ENCODE results near the gene SLC35E3. TPM values are rescaled to one million over a fixed set of nuclear protein-coding genes. Genes with fewer than 3 reads are reported as not detected.

SLC35E3 gene
- total and polyA plus RNA-seq, 10 donors, result 4.8 to 16.1 (median 6.4) TPM

GRCh38 chr12:68824131-68824530, 78.2 kb downstream of the SLC35E3 start:
- no peaks in the 10 kb centered on the region for H3K9me3 ChIP-seq
- no peak overlapping the region for H3K4me3 ChIP-seq
- H3K27me3 ChIP-seq (replicated peaks in 1 of 7), result no peaks in the 10 kb centered on the region
- TF ChIP-seq POLR2AphosphoS5 (IDR thresholded peaks at IDR 0.05) (no peak), CTCF (IDR thresholded peaks at IDR 0.05 in 8 of 11, conservative IDR thresholded peaks at IDR 0.05 in 3 of 11) (no peak), POLR2A (IDR thresholded peaks at IDR 0.05) (no peak)
- 82 to 94% (median 88%) methylated on average over 5 of the region's 5 CpGs for WGBS, 5 donors
- intact Hi-C loops (cut with DNase I; ENCODE audit: low total_unique reads), result no loop called here
- DNase-seq, result no peak
- peaks cover 0 to 100% (median 90%) of the 10 kb centered on the region in 6 donors for H3K36me3 ChIP-seq
- H3K27ac ChIP-seq, result no peak overlapping the region
- peaks cover 0 to 26% (median 9%) of the 10 kb centered on the region in 6 donors for H3K4me1 ChIP-seq

GRCh38 chr12:68824597-68825250, 78.7 kb downstream of the SLC35E3 start:
- 95 to 97% (median 96%) methylated on average over 16 of the region's 16 CpGs for WGBS, 5 donors
- H3K27me3 ChIP-seq (replicated peaks in 1 of 7), result no peaks in the 10 kb centered on the region
- intact Hi-C loops (cut with DNase I; ENCODE audit: low total_unique reads), result no loop called here
- peaks cover 0 to 29% (median 8%) of the 10 kb centered on the region in 6 donors for H3K4me1 ChIP-seq
- no peak for DNase-seq
- H3K9me3 ChIP-seq, result no peaks in the 10 kb centered on the region
- H3K36me3 ChIP-seq, result peaks cover 0 to 100% (median 91%) of the 10 kb centered on the region in 6 donors
- H3K27ac ChIP-seq, result no peak overlapping the region
- no peak overlapping the region for H3K4me3 ChIP-seq
- peak in 1 of 3 donors; percentile 19 for TF ChIP-seq POLR2AphosphoS5 (IDR thresholded peaks at IDR 0.05)
- no peak for TF ChIP-seq POLR2A (IDR thresholded peaks at IDR 0.05)
- no peak for TF ChIP-seq CTCF (IDR thresholded peaks at IDR 0.05 in 8 of 11, conservative IDR thresholded peaks at IDR 0.05 in 3 of 11)

GRCh38 chr12:68825569-68826217, 79.7 kb downstream of the SLC35E3 start:
- WGBS, 5 donors, result 89 to 97% (median 94%) methylated on average over 11 of the region's 11 CpGs
- Histone ChIP-seq H3K4me3 (no peak overlapping the region), H3K9me3 (no peaks in the 10 kb centered on the region), H3K4me1 (peaks cover 0 to 34% (median 9%) of the 10 kb centered on the region in 6 donors), H3K36me3 (peaks cover 0 to 100% (median 90%) of the 10 kb centered on the region in 6 donors), H3K27me3 (replicated peaks in 1 of 7) (no peaks in the 10 kb centered on the region), H3K27ac (no peak overlapping the region)
- intact Hi-C loops (cut with DNase I; ENCODE audit: low total_unique reads), result no loop called here
- no peak for DNase-seq
- TF ChIP-seq CTCF (IDR thresholded peaks at IDR 0.05 in 8 of 11, conservative IDR thresholded peaks at IDR 0.05 in 3 of 11) (no peak), POLR2AphosphoS5 (IDR thresholded peaks at IDR 0.05) (no peak), POLR2A (IDR thresholded peaks at IDR 0.05) (no peak)

Data from spleen (tissue), 11 donors.